K562 (cell line): ENCODE results near the gene ESAM.

ENCODE experiments used
- CREB1 ChIP-seq, 2 experiments: sonication (generic) in 1 of 2; formaldehyde crosslinking in 1 of 2; IDR thresholded peaks; 2 replicates each; pipeline versions ENCODE4 v1.6.1 to v1.8.0; 2012 to 2022; ENCODE audit warnings: inconsistent platforms in 1 of 2, mild to moderate bottlenecking in 1 of 2, missing genetic modification reagents in 1 of 2, moderate library complexity in 1 of 2
- ETS2 ChIP-seq: IDR thresholded peaks from 2 replicates; pipeline ENCODE4 v1.6.1; 2016; ENCODE audit warnings: borderline replicate concordance, missing genetic modification characterization, mild to moderate bottlenecking, moderate library complexity, missing compliant biosample characterization; ENCODE audit not compliant: poor library complexity, severe bottlenecking
- JUND ChIP-seq, 2 experiments: IDR thresholded peaks; 2 replicates in 1 of 2; 3 replicates in 1 of 2; pipeline ENCODE4 v1.6.1; 2011; ENCODE audit warnings: borderline replicate concordance in 2 of 2, low read depth in 2 of 2, low read length in 2 of 2, improper control_type of control experiment in 1 of 2, missing biosample characterization in 1 of 2, missing genetic modification characterization in 1 of 2, missing genetic modification reagents in 1 of 2
- KDM1A ChIP-seq, 2 experiments: fragments of 450-650 bp; IDR thresholded peaks; 2 replicates each; pipeline ENCODE4 v1.6.1; 2016; ENCODE audit warnings: mild to moderate bottlenecking in 2 of 2
- NBN ChIP-seq: fragments of 450-650 bp; IDR thresholded peaks from 2 replicates; pipeline ENCODE4 v1.6.1; 2016; ENCODE audit warnings: low read depth, mild to moderate bottlenecking
- PHB2 ChIP-seq: fragments of 450-650 bp; IDR thresholded peaks from 2 replicates; pipeline ENCODE4 v1.6.1; 2017; ENCODE audit warnings: low read depth
- RFX5 ChIP-seq: IDR thresholded peaks from 2 replicates; pipeline ENCODE4 v1.6.1; 2011; ENCODE audit warnings: low read depth, mild to moderate bottlenecking, improper control_type of control experiment, low read length
- SIN3A ChIP-seq, 2 experiments: fragments of 150-350 bp in 1 of 2; IDR thresholded peaks; 2 replicates each; pipeline ENCODE4 v1.6.1; 2011 to 2016; ENCODE audit warnings: borderline replicate concordance in 2 of 2, low read depth in 2 of 2, low read length in 2 of 2, mild to moderate bottlenecking in 2 of 2, moderate library complexity in 2 of 2; ENCODE audit not compliant: control insufficient read depth in 1 of 2
- ZNF274 ChIP-seq: IDR thresholded peaks from 2 replicates; pipeline ENCODE4 v1.6.1; 2011; ENCODE audit warnings: low read depth, mild to moderate bottlenecking, low read length, moderate library complexity, borderline replicate concordance
- ZNF644 ChIP-seq: fragments of 200-800 bp; sonication (Bioruptor generic); IDR thresholded peaks from 2 replicates; pipeline ENCODE4 v1.6.1; 2016; ENCODE audit warnings: low read depth, missing genetic modification characterization, missing compliant biosample characterization
- TF ChIP-seq, protein P1 (sequence below): fragments of 450-650 bp; formaldehyde crosslinking; IDR thresholded peaks from 2 replicates; pipeline ENCODE4 v1.4.0; 2022; ENCODE audit warnings: missing genetic modification characterization

- TF ChIP-seq, protein P1, sequence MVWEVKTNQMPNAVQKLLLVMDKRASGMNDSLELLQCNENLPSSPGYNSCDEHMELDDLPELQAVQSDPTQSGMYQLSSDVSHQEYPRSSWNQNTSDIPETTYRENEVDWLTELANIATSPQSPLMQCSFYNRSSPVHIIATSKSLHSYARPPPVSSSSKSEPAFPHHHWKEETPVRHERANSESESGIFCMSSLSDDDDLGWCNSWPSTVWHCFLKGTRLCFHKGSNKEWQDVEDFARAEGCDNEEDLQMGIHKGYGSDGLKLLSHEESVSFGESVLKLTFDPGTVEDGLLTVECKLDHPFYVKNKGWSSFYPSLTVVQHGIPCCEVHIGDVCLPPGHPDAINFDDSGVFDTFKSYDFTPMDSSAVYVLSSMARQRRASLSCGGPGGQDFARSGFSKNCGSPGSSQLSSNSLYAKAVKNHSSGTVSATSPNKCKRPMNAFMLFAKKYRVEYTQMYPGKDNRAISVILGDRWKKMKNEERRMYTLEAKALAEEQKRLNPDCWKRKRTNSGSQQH (CRISPR knock-in tag), result no peak
- TF ChIP-seq ZNF644 (no peak), ZNF274 (no peak), PHB2 (no peak), SIN3A (IDR thresholded peaks at IDR 0.05; ENCODE audit: borderline replicate concordance in 2 of 2, control insufficient read depth in 1 of 2, low read depth in 2 of 2, low read length in 2 of 2) (no peak), NBN (no peak), ETS2 (tag) (no peak), CREB1 (IDR thresholded peaks at IDR 0.05) (no peak), CREB1 (CRISPR knock-in tag; IDR thresholded peaks at IDR 0.05) (no peak), KDM1A (IDR thresholded peaks at IDR 0.05) (no peak), JUND (IDR thresholded peaks at IDR 0.05; ENCODE audit: borderline replicate concordance, low read depth, low read length) (no peak), JUND (tag; IDR thresholded peaks at IDR 0.05; ENCODE audit: borderline replicate concordance, low read depth, low read length) (no peak), RFX5 (no peak)
These were observed 4.1 kb upstream of the ESAM start for GRCh38 chr11:124766156-124766555.
